Stomach (tissue), 9 donors: ENCODE data around the gene SP100. TPM values are rescaled to one million over a fixed set of nuclear protein-coding genes. Genes with fewer than 3 reads are reported as not detected.

Experiments
- DNase-seq, 2 donors: peaks; one replicate each; pipeline versions ENCODE4 v3.0.0 to v3.0.0-alpha.2; 2013 to 2019
- H3K27ac ChIP-seq, 5 donors: fragments of 200-600 bp in 4 of 5; sonication (generic) in 4 of 5; one replicate each; pipeline ENCODE4 v1.5.1; 2013 to 2019; ENCODE audit warnings: mild to moderate bottlenecking in 1 of 5, moderate library complexity in 1 of 5
- H3K27me3 ChIP-seq, 3 donors: fragments of 200-600 bp; sonication (generic); one replicate each; pipeline ENCODE4 v1.5.1; 2017 to 2019; ENCODE audit warnings: mixed run types in 1 of 3
- H3K36me3 ChIP-seq, 4 donors: fragments of 200-600 bp; sonication (generic); 1 replicate in 3 of 4; 2 replicates in 1 of 4; pipeline ENCODE4 v1.5.1; 2016 to 2019
- H3K4me1 ChIP-seq, 4 donors: fragments of 200-600 bp; sonication (generic); one replicate each; pipeline ENCODE4 v1.5.1; 2016 to 2019
- H3K4me3 ChIP-seq, 4 donors: fragments of 200-600 bp; sonication (generic) in 3 of 4; one replicate each; pipeline ENCODE4 v1.5.1; 2016 to 2019; ENCODE audit warnings: mild to moderate bottlenecking in 1 of 4
- H3K9me3 ChIP-seq, 4 donors: fragments of 200-600 bp; sonication (generic); one replicate each; pipeline ENCODE4 v1.5.1; 2016 to 2019
- CTCF ChIP-seq, 7 experiments: fragments of 450-650 bp in 4 of 7; fragments of 200-600 bp in 3 of 7; sonication (generic) in 3 of 7; IDR thresholded peaks; one replicate each; pipeline ENCODE4 v1.5.1; 2016 to 2019; ENCODE audit warnings: antibody characterized with exemption in 7 of 7, control low read depth in 2 of 7, mild to moderate bottlenecking in 1 of 7
- EP300 ChIP-seq: sonication (generic); formaldehyde crosslinking; IDR thresholded peaks from one replicate; pipeline ENCODE4 v1.6.1; 2017; ENCODE audit warnings: antibody characterized with exemption
- POLR2A ChIP-seq, 4 donors: fragments of 450-650 bp; IDR thresholded peaks; one replicate each; pipeline ENCODE4 v1.6.1; 2016; ENCODE audit warnings: antibody characterized with exemption in 4 of 4, control low read depth in 2 of 4, mild to moderate bottlenecking in 1 of 4, moderate library complexity in 1 of 4
- POLR2AphosphoS5 ChIP-seq, 3 donors: sonication (generic); formaldehyde crosslinking; IDR thresholded peaks; one replicate each; pipeline ENCODE4 v1.6.1; 2016; ENCODE audit warnings: antibody characterized with exemption in 3 of 3
- WGBS, 5 donors: extraction: QIAGEN DNeasy Blood & Tissue Kit in 3 of 5; methylation state at CpG; one replicate each; pipeline versions ENCODE4 v1.1.5 to v1.1.7; 2013 to 2018; 5-methylcytosine and 5-hydroxymethylcytosine counted together
- intact Hi-C: fragments of 100-400 bp; cut with DNase I; formaldehyde crosslinking; loops from one replicate; pipeline ENCODE4 v1.15.1; 2023; ENCODE audit warnings: low total_unique reads
- polyA plus RNA-seq, 3 donors: library from polyadenylated mRNA; stranded (reverse); fragments of 200-250 nt; gene quantifications; one replicate each; pipeline ENCODE4 v1.2.3, GENCODE V29; 2013
- total RNA-seq, 5 donors: library from RNA; depleted of rRNA; stranded (reverse); fragments of >200 nt; gene quantifications; one replicate each; pipeline versions ENCODE4 v1.1.0 to v1.2.3, GENCODE V29; 2014 to 2016
- donor health status: healthy with polysubstance abuse.
- donor health status: Bipolar disorder and iron deficiency.
- donor health status: healthy.

The SP100 gene
- total and polyA plus RNA-seq, 8 donors, result 11.0 to 168 (median 67.6) TPM

- H3K36me3 ChIP-seq, result no peaks in the 10 kb centered on the region
- TF ChIP-seq POLR2AphosphoS5 (IDR thresholded peaks at IDR 0.05), result no peak
- no peak for TF ChIP-seq EP300
- no peak for TF ChIP-seq CTCF (IDR thresholded peaks at IDR 0.05)
- no peak for TF ChIP-seq POLR2A (IDR thresholded peaks at IDR 0.05)
- no peak for DNase-seq
- intact Hi-C loops, result no loop called here
- no peak overlapping the region for H3K27ac ChIP-seq
- H3K9me3 ChIP-seq, result peaks cover 0 to 24% (median 13%) of the 10 kb centered on the region in 4 donors
- no peaks in the 10 kb centered on the region for H3K27me3 ChIP-seq
- no peak overlapping the region for H3K4me3 ChIP-seq
- H3K4me1 ChIP-seq, result no peaks in the 10 kb centered on the region
- WGBS, 5 donors, result 80 to 85% (median 83%) methylated on average over 1 of the region's 1 CpG; no CpG with 5 or more reads in 1 of the 5 donors
Measured at GRCh38 chr2:230570987-230571386, 155.0 kb downstream of the SP100 start.

DNA sequence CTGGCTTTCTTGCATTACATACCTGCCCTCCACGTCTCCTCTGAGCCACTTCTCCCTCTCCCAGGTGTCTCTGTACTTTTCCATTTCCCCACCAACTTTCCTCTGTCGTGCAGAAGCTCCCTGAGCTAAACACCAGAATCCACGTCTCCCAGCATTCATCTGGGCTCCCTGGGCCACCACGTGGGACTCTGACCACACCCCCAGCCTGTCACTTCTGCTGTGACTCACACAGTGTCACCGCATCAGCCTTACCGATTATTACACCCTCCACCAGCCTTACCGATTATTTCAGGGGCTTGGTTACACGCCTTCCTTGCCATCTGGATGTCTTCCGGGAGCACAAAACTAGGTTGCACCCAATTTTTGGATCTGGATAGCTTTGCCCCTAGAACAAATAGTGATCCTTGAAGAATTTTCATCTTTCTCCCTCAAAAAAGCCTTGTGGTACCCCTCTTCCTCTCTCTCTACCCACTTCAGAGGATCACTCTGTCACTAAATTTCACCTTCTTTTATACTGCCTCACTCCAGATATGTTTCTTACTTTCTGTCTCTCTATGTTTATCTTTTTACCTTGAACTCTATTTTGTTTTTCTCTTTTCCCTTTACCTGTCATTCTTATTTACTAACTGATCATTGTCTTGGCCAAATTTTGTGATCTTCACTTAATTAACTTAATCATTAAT, 159.8 kb downstream of the SP100 start:
- intact Hi-C loops, result no loop called here
- whole genome bisulfite sequencing, 5 donors, result 63 to 73% (median 70%) methylated on average over 9 of the region's 9 CpGs
- Histone ChIP-seq H3K27me3 (no peaks in the 10 kb centered on the region), H3K4me1 (no peaks in the 10 kb centered on the region), H3K27ac (no peak overlapping the region), H3K4me3 (no peak overlapping the region), H3K9me3 (peaks cover 0 to 24% (median 13%) of the 10 kb centered on the region in 4 donors), H3K36me3 (no peaks in the 10 kb centered on the region)
- no peak for DNase-seq
- TF ChIP-seq POLR2AphosphoS5 (IDR thresholded peaks at IDR 0.05) (no peak), POLR2A (IDR thresholded peaks at IDR 0.05) (no peak), CTCF (IDR thresholded peaks at IDR 0.05) (no peak), EP300 (no peak)

DNA sequence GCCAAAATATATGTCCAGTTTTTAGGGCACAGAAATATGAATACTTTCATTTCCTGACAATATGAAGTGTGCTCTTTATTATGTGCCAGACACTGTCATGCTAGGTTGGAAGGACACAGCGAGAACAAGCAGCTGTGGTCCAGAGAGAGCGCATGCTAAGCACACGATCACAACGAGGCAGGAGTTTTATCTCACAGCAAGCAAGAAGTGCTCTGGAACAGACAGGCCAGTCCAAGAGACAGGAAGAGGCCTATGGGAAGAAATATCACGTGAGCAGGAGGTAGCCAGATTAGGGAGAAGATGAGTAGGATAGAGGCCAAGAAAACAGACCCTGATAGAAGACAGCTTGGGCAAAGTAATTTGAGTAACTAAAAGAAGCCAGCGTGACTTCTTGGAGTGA, 161.1 kb downstream of the SP100 start:
- peak in 1 of 2 donors; percentile 51 for DNase-seq
- no peaks in the 10 kb centered on the region for H3K4me1 ChIP-seq
- intact Hi-C loops, result no loop called here
- no peaks in the 10 kb centered on the region for H3K36me3 ChIP-seq
- TF ChIP-seq POLR2A (IDR thresholded peaks at IDR 0.05) (no peak), POLR2AphosphoS5 (IDR thresholded peaks at IDR 0.05) (no peak), CTCF (IDR thresholded peaks at IDR 0.05) (no peak), EP300 (no peak)
- no peak overlapping the region for H3K27ac ChIP-seq
- 66 to 79% (median 73%) methylated on average over 6 of the region's 6 CpGs for WGBS, 5 donors
- no peaks in the 10 kb centered on the region for H3K27me3 ChIP-seq
- no peak overlapping the region for H3K4me3 ChIP-seq
- H3K9me3 ChIP-seq, result peaks cover 0 to 21% (median 10%) of the 10 kb centered on the region in 4 donors

DNA sequence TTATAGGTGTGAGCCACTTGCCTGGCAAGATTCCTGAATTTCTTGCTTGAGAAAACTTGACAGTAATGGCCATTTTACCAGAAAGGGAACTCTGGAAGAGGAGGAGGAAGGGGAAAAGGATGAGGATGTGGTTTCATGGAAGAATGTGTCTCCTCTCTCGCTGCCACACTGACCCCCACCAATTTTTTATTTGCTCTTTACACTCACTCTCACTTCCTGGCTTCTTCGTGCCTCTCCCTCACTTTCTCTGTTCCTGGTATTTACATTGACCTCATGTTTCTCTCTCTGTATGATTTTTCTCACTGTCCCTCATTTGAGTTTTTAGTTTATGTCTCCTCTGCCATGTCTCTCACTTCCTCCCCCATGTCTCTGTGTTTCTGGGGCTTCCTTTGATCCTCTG, 162.1 kb downstream of the SP100 start:
- H3K27ac ChIP-seq, result no peak overlapping the region
- no peaks in the 10 kb centered on the region for H3K36me3 ChIP-seq
- H3K4me1 ChIP-seq, result no peaks in the 10 kb centered on the region
- no peak overlapping the region for H3K4me3 ChIP-seq
- no peaks in the 10 kb centered on the region for H3K27me3 ChIP-seq
- 10 to 16% (median 11%) methylated on average over 2 of the region's 2 CpGs for WGBS, 5 donors
- intact Hi-C loops, result no loop called here
- no peak for TF ChIP-seq CTCF (IDR thresholded peaks at IDR 0.05)
- TF ChIP-seq POLR2A (IDR thresholded peaks at IDR 0.05), result no peak
- no peak for TF ChIP-seq EP300
- no peak for TF ChIP-seq POLR2AphosphoS5 (IDR thresholded peaks at IDR 0.05)
- DNase-seq, result no peak
- peaks cover 0 to 18% (median 9%) of the 10 kb centered on the region in 4 donors for H3K9me3 ChIP-seq
